Liver (tissue), 2 donors: Measurements from ENCODE around the gene LPCAT1.

Experiments
- RXRA ChIP-seq, 2 donors: IDR thresholded peaks; 2 replicates each; pipeline ENCODE4 v1.6.1; 2017 to 2018; ENCODE audit warnings: antibody characterized with exemption in 2 of 2, mild to moderate bottlenecking in 1 of 2
- TAF1 ChIP-seq: conservative IDR thresholded peaks from 2 replicates; pipeline ENCODE4 v1.6.1; 2016; ENCODE audit warnings: antibody characterized with exemption, mild to moderate bottlenecking
- donor health status: healthy.

DNA sequence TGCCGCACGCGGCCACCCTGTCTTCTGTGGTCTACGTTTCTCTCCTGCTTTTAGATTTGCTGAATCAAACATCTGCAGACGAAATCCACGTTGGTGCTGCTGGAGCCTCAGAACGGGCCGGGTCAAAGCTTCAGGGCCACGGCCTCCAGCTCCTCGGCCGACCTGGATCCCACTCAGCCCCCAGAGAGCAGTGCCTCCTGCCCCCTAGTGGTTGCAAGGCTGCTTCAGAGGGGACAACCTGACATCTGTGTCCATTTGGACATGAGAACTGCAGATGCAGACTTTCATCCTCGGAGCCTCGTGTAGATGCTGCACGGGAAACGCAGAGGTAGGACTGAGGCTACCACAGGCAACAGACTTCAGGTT lies 55.5 kb downstream of the LPCAT1 start:
- TF ChIP-seq RXRA (IDR thresholded peaks at IDR 0.05) (no peak), TAF1 (no peak)
